Activated T-helper 9 cell treated with anti-CD3 and anti-CD28 coated beads, Interleukin-2, amount 50 U/mL, for 16 hours (primary cell): ENCODE measurements around the gene SMG9.
"Not testable (repeated sequence)": the region's sequence is repeated elsewhere in the genome, so short reads cannot be mapped to it uniquely, and the experiment has no call there.

Experiments
- DNase-seq: peaks from one replicate; pipeline ENCODE4 v3.0.0-alpha.2; 2020; ENCODE audit warnings: low read depth

Gene SMG9

DNA sequence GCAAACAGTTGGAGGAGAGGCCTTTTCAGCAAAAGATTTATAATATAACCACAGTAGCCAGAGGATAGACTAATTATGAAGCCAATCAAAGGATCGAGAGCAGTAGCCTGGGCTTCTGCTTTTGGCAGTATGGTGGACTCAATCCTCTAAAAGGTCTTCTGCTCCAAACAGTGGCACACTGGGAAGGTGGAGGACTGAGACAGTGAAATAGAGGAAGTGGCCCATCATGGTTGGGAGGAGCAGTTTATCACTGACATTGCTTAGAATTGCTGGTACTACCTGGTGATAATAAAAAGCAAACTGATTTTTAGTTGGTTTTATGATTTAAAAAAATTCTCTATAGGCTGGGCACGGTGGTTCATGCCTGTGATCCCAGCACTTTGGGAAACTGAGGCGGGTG is 63.9 kb downstream of the SMG9 start:
- no peak for DNase-seq

- DNase-seq = no peak
Observed at GRCh38 chr19:43690444-43690843, 64.3 kb downstream of the SMG9 start.

GRCh38 chr19:43688059-43688701 is 66.6 kb downstream of the SMG9 start:
- DNase-seq = no peak

DNA sequence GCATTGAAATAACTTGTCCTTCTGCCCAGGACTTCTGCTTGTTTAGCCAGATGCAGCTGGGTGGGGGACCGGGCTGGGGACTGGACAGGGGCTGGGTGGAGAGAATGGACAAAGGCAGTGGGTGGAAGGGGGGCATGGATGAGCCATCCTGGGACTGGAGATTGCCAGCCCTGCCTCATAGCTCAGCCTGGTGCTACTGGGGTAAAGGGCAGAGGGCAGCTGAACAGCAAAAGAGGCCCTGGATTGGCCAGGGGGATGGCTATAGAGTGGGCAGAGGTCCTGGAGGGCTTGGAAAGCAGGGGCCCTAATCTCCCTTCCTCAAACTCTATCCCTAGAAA is 67.1 kb downstream of the SMG9 start:
- no peak for DNase-seq

GRCh38 chr19:43684326-43684725 is 70.4 kb downstream of the SMG9 start:
- no peak for DNase-seq

DNA sequence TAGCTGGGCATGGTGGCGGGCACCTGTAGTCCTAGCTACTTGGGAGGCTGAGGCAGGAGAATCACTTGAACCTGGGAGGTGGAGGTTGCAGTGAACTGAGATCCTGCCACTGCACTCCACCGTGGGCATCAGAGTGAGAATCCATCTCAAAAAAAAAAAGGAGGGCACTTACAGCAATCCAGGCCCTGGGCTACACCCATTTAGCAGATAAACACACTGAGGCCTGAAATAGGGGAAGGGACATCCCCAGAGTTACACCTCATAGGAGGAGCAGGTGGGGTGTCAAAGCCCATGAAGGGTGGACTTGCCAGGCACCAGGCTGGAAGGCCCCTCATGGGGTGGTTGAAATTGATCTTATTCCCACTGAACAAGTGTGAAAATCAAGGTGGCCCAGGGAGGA is 70.9 kb downstream of the SMG9 start:
- DNase-seq = no peak

DNA sequence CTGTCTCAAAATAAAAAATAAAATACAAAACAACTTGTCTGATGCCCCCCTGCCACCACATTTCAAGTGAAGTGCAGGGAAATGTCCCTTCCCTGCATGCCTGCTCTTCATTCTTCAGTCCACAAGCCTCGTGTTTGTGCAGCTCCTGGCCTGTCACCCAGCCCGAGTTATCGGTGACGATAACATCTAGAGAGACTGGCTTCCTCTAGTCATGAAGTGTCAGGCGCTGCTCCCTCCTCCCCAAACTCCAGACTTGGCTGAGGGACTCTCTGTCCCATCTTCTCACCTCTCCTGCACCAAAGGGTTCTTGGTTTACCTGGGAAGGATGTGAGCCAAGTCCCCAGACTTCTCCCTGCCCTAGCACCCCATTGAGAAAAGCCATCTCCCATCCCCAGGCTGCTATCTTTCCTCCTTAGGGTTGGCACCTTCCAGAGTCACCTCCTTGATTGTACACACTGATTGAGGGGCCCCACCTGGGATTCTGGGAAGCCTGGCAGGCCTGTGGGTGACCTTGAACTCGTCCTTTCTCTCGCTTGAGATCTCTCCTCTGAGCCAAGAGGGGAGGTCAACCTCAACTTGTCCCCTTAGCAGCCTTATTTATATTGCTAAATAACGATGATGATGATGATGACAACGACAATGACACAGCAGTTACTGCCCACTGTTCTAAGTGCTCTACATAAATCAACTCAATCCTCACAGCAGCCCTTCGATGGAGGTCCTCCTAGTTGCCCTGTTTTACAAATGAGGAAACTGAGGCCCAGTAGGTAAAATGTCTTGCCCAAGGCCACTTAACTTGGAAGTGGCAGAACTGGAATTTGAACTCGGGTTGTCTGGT is 71.7 kb downstream of the SMG9 start:
- DNase-seq = no peak

- DNase-seq = not testable (repeated sequence)
Observed at GRCh38 chr19:43682269-43682668, 72.5 kb downstream of the SMG9 start.

GRCh38 chr19:43681821-43682220 is 72.9 kb downstream of the SMG9 start:
- DNase-seq = no peak

DNA sequence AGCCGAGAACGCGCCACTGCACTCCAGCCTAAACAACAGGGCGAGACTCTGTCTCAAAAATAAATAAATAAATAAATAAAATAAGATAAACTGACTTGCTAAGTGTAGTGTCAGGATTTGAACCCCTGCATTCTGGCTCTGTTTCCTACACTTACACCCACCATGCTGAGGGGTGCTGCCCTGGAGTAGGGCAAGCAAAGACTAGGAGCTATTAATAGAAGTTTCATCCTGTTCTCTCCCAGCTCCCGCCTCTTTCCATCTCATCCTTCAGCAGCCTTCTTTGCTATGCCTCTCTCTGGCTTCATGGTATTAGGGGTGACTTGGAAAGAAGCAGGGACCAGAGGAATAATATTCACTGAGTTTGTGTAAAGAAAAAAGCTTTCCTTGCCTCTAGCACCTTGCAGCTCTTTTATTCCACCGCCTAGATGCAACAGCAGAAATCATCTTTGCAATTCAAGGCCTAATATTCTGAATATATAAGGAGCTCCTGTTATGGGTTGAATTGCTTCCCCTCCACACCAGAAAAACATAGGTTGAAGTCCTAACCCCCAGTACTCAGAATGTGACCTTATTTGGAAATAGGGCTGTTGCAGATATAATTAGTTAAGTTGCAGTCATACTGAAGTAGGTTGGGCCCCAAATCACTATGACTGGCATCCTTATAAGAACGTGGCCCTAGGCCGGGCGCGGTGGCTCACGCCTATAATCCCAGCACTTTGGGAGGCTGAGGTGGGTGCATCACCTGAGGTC is 76.1 kb downstream of the SMG9 start:
- no peak for DNase-seq
